HEK293 (cell line): ENCODE data around the gene SPATA16.

ENCODE experiments used
- ATF2 ChIP-seq: fragments of 450-650 bp; formaldehyde crosslinking; IDR thresholded peaks from 2 replicates; pipeline ENCODE4 v1.5.1; 2016; ENCODE audit warnings: missing biosample characterization, missing genetic modification characterization, low read depth
- CTCF ChIP-seq: fragments of 450-650 bp; formaldehyde crosslinking; IDR thresholded peaks from 2 replicates; pipeline ENCODE4 v1.5.1; 2016; ENCODE audit warnings: missing biosample characterization, missing genetic modification characterization
- GFI1B ChIP-seq: fragments of 450-650 bp; formaldehyde crosslinking; IDR thresholded peaks from 2 replicates; pipeline ENCODE4 v1.5.1; 2016; ENCODE audit warnings: missing biosample characterization, missing genetic modification characterization
- TCF7L2 ChIP-seq: IDR thresholded peaks from 2 replicates; pipeline ENCODE4 v1.6.1; 2011; ENCODE audit warnings: low read depth, mild to moderate bottlenecking, inconsistent platforms, low read length, moderate library complexity, borderline replicate concordance
- YY1 ChIP-seq: fragments of 450-650 bp; formaldehyde crosslinking; IDR thresholded peaks from 2 replicates; pipeline ENCODE4 v1.5.1; 2018; ENCODE audit warnings: missing biosample characterization, missing genetic modification characterization
- ZNF146 ChIP-seq: fragments of 450-650 bp; formaldehyde crosslinking; IDR thresholded peaks from 2 replicates; pipeline ENCODE4 v1.5.1; 2016; ENCODE audit warnings: missing biosample characterization, missing genetic modification characterization
- ZNF157 ChIP-seq: fragments of 450-650 bp; formaldehyde crosslinking; IDR thresholded peaks from 2 replicates; pipeline ENCODE4 v1.5.1; 2016; ENCODE audit warnings: missing biosample characterization, missing genetic modification characterization
- ZNF416 ChIP-seq: fragments of 450-650 bp; formaldehyde crosslinking; IDR thresholded peaks from 2 replicates; pipeline ENCODE4 v1.5.1; 2016; ENCODE audit warnings: missing biosample characterization, missing genetic modification characterization
- ZNF660 ChIP-seq: fragments of 450-650 bp; IDR thresholded peaks from 2 replicates; pipeline ENCODE4 v1.5.1; 2018; ENCODE audit warnings: missing biosample characterization, mild to moderate bottlenecking, missing genetic modification characterization
- ZNF670 ChIP-seq: fragments of 450-650 bp; formaldehyde crosslinking; IDR thresholded peaks from 2 replicates; pipeline ENCODE4 v1.5.1; 2016; ENCODE audit warnings: missing biosample characterization, missing genetic modification characterization, low read depth
- TF ChIP-seq, protein P1 (sequence below): fragments of 450-650 bp; formaldehyde crosslinking; IDR thresholded peaks from 2 replicates; pipeline ENCODE4 v1.5.1; 2016; ENCODE audit warnings: missing biosample characterization, missing genetic modification characterization
- TF ChIP-seq, protein P2 (sequence below): sonication (generic); formaldehyde crosslinking; IDR thresholded peaks from 2 replicates; pipeline ENCODE4 v1.8.1; 2022; ENCODE audit warnings: mild to moderate bottlenecking, moderate library complexity, missing genetic modification reagents
- TF ChIP-seq, protein P3 (sequence below): fragments of 450-650 bp; IDR thresholded peaks from 2 replicates; pipeline ENCODE4 v1.5.1; 2018; ENCODE audit warnings: missing biosample characterization, mild to moderate bottlenecking, missing genetic modification characterization

GRCh38 chr3:172981407-172981983 lies 159.5 kb downstream of the SPATA16 start:
- TF ChIP-seq ZNF416 (no peak), ZNF157 (tag by site-specific recombination) (no peak), CTCF (tag by site-specific recombination) (no peak), ZNF670 (tag by site-specific recombination) (no peak), YY1 (tag by site-specific recombination) (no peak), ATF2 (tag by site-specific recombination) (no peak), GFI1B (tag by site-specific recombination) (no peak), ZNF660 (tag by site-specific recombination) (no peak), ZNF146 (tag by site-specific recombination) (no peak), TCF7L2 (no peak)
- TF ChIP-seq, protein P1, sequence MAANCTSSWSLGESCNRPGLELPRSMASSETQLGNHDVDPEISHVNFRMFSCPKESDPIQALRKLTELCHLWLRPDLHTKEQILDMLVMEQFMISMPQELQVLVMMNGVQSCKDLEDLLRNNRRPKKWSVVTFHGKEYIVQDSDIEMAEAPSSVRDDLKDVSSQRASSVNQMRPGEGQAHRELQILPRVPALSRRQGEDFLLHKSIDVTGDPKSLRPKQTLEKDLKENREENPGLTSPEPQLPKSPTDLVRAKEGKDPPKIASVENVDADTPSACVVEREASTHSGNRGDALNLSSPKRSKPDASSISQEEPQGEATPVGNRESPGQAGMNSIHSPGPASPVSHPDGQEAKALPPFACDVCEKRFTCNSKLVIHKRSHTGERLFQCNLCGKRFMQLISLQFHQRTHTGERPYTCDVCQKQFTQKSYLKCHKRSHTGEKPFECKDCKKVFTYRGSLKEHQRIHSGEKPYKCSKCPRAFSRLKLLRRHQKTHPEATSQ, result no peak
- TF ChIP-seq, protein P2, sequence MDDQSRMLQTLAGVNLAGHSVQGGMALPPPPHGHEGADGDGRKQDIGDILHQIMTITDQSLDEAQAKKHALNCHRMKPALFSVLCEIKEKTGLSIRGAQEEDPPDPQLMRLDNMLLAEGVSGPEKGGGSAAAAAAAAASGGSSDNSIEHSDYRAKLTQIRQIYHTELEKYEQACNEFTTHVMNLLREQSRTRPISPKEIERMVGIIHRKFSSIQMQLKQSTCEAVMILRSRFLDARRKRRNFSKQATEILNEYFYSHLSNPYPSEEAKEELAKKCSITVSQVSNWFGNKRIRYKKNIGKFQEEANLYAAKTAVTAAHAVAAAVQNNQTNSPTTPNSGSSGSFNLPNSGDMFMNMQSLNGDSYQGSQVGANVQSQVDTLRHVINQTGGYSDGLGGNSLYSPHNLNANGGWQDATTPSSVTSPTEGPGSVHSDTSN (CRISPR knock-in tag), result no peak
- TF ChIP-seq, protein P3, sequence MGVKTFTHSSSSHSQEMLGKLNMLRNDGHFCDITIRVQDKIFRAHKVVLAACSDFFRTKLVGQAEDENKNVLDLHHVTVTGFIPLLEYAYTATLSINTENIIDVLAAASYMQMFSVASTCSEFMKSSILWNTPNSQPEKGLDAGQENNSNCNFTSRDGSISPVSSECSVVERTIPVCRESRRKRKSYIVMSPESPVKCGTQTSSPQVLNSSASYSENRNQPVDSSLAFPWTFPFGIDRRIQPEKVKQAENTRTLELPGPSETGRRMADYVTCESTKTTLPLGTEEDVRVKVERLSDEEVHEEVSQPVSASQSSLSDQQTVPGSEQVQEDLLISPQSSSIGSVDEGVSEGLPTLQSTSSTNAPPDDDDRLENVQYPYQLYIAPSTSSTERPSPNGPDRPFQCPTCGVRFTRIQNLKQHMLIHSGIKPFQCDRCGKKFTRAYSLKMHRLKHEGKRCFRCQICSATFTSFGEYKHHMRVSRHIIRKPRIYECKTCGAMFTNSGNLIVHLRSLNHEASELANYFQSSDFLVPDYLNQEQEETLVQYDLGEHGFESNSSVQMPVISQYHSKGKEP, result no peak
